ENCODE measurements around the gene DEFB123. TPM values are rescaled to one million over a fixed set of nuclear protein-coding genes. Genes with fewer than 3 reads are reported as not detected.

Gene DEFB123
- total RNA-seq, 1 experiment from 2014 or later = not detected

DNA sequence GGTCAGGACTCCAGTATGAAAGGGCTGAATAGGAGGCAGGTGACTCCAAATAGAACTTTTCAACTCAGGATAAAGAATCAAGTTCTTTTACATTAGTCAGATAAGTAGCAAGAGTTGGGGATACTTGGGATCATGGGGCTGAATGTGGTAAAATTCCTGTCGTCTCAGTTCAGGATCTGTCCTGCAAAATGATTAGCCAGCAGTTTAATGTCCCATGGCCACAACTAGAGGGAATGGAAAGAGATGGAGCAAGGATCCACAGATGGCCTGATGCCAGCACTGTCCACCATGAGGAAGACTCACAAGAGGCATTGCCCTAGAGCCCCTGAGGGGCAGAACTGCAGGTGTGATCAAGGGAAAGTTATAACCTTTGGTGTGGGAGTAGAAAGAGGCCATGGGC is 36.5 kb upstream of the DEFB123 start:
- Histone ChIP-seq H3K36me3 (ENCODE audit: insufficient read depth, low read length, poor library complexity, severe bottlenecking) (no peaks in the 10 kb centered on the region), H3K4me1 (ENCODE audit: insufficient read depth, low read length, poor library complexity, severe bottlenecking) (no peaks in the 10 kb centered on the region), H3K27ac (ENCODE audit: low read depth, low read length, poor library complexity, severe bottlenecking) (no peak overlapping the region), H3K27me3 (replicated peaks; ENCODE audit: insufficient read depth, low read depth, low read length, poor library complexity) (peaks cover 43% of the 10 kb centered on the region), H3K4me3 (ENCODE audit: low read depth, low read length, poor library complexity, severe bottlenecking) (no peak overlapping the region), H3K9me3 (ENCODE audit: low read depth, low read length, poor library complexity, severe bottlenecking) (no peaks in the 10 kb centered on the region)
- ChIA-PET CTCF (no interaction called here), POLR2A (ENCODE audit: low non-redundant PET) (no interaction called here)
- DNase-seq (ENCODE audit: low spot score) = no peak
- intact Hi-C loops (cut with micrococcal nuclease; ENCODE audit: unreplicated experiment) = no loop called here
- no TSS peak for BruUV-seq (replicated peaks)
- no peak for TF ChIP-seq EZH2 (IDR thresholded peaks at IDR 0.05; ENCODE audit: borderline replicate concordance, low read depth, low read length, poor library complexity, severe bottlenecking)
- TF ChIP-seq, protein P1, sequence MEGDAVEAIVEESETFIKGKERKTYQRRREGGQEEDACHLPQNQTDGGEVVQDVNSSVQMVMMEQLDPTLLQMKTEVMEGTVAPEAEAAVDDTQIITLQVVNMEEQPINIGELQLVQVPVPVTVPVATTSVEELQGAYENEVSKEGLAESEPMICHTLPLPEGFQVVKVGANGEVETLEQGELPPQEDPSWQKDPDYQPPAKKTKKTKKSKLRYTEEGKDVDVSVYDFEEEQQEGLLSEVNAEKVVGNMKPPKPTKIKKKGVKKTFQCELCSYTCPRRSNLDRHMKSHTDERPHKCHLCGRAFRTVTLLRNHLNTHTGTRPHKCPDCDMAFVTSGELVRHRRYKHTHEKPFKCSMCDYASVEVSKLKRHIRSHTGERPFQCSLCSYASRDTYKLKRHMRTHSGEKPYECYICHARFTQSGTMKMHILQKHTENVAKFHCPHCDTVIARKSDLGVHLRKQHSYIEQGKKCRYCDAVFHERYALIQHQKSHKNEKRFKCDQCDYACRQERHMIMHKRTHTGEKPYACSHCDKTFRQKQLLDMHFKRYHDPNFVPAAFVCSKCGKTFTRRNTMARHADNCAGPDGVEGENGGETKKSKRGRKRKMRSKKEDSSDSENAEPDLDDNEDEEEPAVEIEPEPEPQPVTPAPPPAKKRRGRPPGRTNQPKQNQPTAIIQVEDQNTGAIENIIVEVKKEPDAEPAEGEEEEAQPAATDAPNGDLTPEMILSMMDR (conservative IDR thresholded peaks at IDR 0.05; ENCODE audit: low read depth, low read length) = no peak

DNA sequence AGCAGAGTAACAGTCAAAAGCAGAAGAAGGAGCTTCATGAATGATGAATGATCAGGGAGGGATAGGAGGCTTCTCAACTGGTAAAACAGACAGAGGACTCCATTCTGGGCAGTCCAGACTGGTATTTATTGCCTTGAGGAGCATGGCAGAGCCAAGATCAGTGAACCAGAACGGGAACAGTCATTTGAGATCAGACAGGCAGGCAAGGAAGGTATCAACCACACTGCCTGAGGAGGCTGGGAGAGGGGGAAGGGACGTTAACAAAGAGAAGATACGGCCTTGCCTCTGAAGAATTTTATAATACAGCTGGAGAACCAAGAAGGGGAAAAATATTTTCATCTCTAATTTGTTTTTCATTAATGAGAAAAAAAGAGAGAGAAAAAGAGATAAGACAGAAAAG is 34.3 kb upstream of the DEFB123 start, which contains the start of gene DEFB121:
Gene DEFB121, minus strand, starts transcription at position 101 of the 400 bp plus-strand sequence. Its CDS starts 63 bp downstream, at position 38.
- CTCF ChIA-PET = no interaction called here
- DNase-seq (ENCODE audit: low spot score) = no peak
- H3K36me3 ChIP-seq (ENCODE audit: insufficient read depth, low read length, poor library complexity, severe bottlenecking) = no peaks in the 10 kb centered on the region
- TF ChIP-seq EZH2 (IDR thresholded peaks at IDR 0.05; ENCODE audit: borderline replicate concordance, low read depth, low read length, poor library complexity, severe bottlenecking) = no peak
- TF ChIP-seq, protein P1 (conservative IDR thresholded peaks at IDR 0.05; ENCODE audit: low read depth, low read length) = no peak
- no peaks in the 10 kb centered on the region for H3K9me3 ChIP-seq (ENCODE audit: low read depth, low read length, poor library complexity, severe bottlenecking)
- H3K4me1 ChIP-seq (ENCODE audit: insufficient read depth, low read length, poor library complexity, severe bottlenecking) = no peaks in the 10 kb centered on the region
- no peak within 1 kb of the TSS for H3K27ac ChIP-seq (ENCODE audit: low read depth, low read length, poor library complexity, severe bottlenecking)
- intact Hi-C loops (cut with micrococcal nuclease; ENCODE audit: unreplicated experiment) = no loop called here
- no TSS peak for BruUV-seq (replicated peaks)
- POLR2A ChIA-PET (ENCODE audit: low non-redundant PET) = no interaction called here
- no peak within 1 kb of the TSS for H3K4me3 ChIP-seq (ENCODE audit: low read depth, low read length, poor library complexity, severe bottlenecking)
- H3K27me3 ChIP-seq (replicated peaks; ENCODE audit: insufficient read depth, low read depth, low read length, poor library complexity) = peaks cover 36% of the 10 kb centered on the region

DNA sequence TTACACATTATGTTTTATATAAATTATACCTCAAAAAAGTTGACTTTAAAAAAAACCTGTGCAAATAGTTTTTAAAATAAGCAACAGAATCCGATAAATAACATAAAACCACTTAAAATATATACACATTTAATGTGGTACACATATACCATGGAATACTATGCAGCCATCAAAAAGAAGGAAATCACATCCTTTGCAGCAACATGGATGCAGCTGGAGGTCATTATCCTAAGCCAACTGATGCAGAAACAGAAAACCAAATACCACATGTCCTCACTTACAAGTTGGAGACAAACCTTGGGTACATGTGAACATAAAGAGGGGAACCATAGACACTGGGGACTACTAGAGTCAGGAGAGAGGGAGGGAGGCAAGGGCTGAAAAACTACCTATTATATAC is 30.4 kb upstream of the DEFB123 start:
- H3K4me1 ChIP-seq (ENCODE audit: insufficient read depth, low read length, poor library complexity, severe bottlenecking) = no peaks in the 10 kb centered on the region
- H3K4me3 ChIP-seq (ENCODE audit: low read depth, low read length, poor library complexity, severe bottlenecking) = no peak overlapping the region
- intact Hi-C loops (cut with micrococcal nuclease; ENCODE audit: unreplicated experiment) = no loop called here
- H3K9me3 ChIP-seq (ENCODE audit: low read depth, low read length, poor library complexity, severe bottlenecking) = no peaks in the 10 kb centered on the region
- ChIA-PET POLR2A (ENCODE audit: low non-redundant PET) (no interaction called here), CTCF (no interaction called here)
- H3K27me3 ChIP-seq (replicated peaks; ENCODE audit: insufficient read depth, low read depth, low read length, poor library complexity) = peaks cover 26% of the 10 kb centered on the region
- DNase-seq (ENCODE audit: low spot score) = no peak
- no peaks in the 10 kb centered on the region for H3K36me3 ChIP-seq (ENCODE audit: insufficient read depth, low read length, poor library complexity, severe bottlenecking)
- no TSS peak for BruUV-seq (replicated peaks)
- no peak overlapping the region for H3K27ac ChIP-seq (ENCODE audit: low read depth, low read length, poor library complexity, severe bottlenecking)
- TF ChIP-seq EZH2 (IDR thresholded peaks at IDR 0.05; ENCODE audit: borderline replicate concordance, low read depth, low read length, poor library complexity, severe bottlenecking) = no peak
- TF ChIP-seq, protein P1 (conservative IDR thresholded peaks at IDR 0.05; ENCODE audit: low read depth, low read length) = no peak
